ENCODE data around the gene COX6B1. TPM values are rescaled to one million over a fixed set of nuclear protein-coding genes. Genes with fewer than 3 reads are reported as not detected.
"Not testable (repeated sequence)": the region's sequence is repeated elsewhere in the genome, so short reads cannot be mapped to it uniquely, and the experiment has no call there.

COX6B1 gene
- polyA plus RNA-seq, 6 donors from 2014 or later, result 623 to 732 (median 678) TPM

- no peaks in the 10 kb centered on the region for H3K9me3 Mint-ChIP-seq
- peaks cover 0 to 2% of the 10 kb centered on the region in 2 donors for H3K36me3 Mint-ChIP-seq
- DNase-seq (peak; percentile 37), ATAC-seq (ENCODE audit: low read depth in 2 of 2) (no peak)
- H3K27ac Mint-ChIP-seq, result peak within 1 kb of the TSS in 5 of 6 donors; percentile 6 to 78 (median 52)
- peaks cover 20 to 36% (median 22%) of the 10 kb centered on the region in 3 donors for H3K4me1 Mint-ChIP-seq
- H3K27me3 Mint-ChIP-seq, result no peaks in the 10 kb centered on the region
- peak within 1 kb of the TSS in 7 of 8 donors; percentile 45 to 95 (median 86) for H3K4me3 Mint-ChIP-seq
These were observed 6.5 kb upstream of the COX6B1 start, which contains the start of gene ETV2 for GRCh38 chr19:35641515-35642151. ETV2 (plus strand) TSS chr19:35641745; CDS start chr19:35642461, 716 bp downstream.

GRCh38 chr19:35642312-35642711, 5.8 kb upstream of the COX6B1 start:
- Mint-ChIP-seq H3K4me1 (peaks cover 20 to 40% (median 22%) of the 10 kb centered on the region in 3 donors), H3K36me3 (no peaks in the 10 kb centered on the region), H3K4me3 (peak overlapping the region in 6 of 8 donors; percentile 69 to 95 (median 88)), H3K9me3 (no peaks in the 10 kb centered on the region), H3K27ac (peak overlapping the region in 3 of 6 donors; percentile 13 to 78 (median 52)), H3K27me3 (no peaks in the 10 kb centered on the region)
- DNase-seq, result no peak
- no peak for ATAC-seq (ENCODE audit: low read depth in 2 of 2)

DNA sequence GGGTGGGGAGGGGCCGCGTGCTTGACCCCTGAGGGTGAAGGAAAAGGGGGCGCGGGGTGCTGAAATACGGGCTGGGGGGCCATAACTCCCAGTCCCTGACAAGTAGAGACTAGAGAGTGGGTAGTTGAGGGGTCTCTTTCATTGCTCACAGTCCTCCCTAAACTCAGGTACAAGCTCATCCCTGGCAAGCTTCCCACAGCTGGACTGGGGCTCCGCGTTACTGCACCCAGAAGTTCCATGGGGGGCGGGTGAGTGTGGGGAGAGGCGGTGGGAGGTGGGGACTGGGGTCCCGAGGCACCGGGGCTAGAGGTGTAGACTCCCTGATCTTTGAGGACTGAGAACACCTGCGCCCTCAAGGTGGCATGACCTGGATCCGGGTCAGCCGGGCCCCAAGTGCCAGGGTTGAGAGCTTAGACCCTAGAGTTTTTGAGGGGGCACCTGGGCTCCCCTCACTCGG, 5.3 kb upstream of the COX6B1 start:
- Mint-ChIP-seq H3K9me3 (no peaks in the 10 kb centered on the region), H3K27ac (peak overlapping the region in 3 of 6 donors; percentile 13 to 79 (median 78)), H3K27me3 (no peaks in the 10 kb centered on the region), H3K4me3 (peak overlapping the region; percentile 66 to 95 (median 90)), H3K4me1 (peaks cover 20 to 44% (median 22%) of the 10 kb centered on the region in 3 donors), H3K36me3 (no peaks in the 10 kb centered on the region)
- ATAC-seq (ENCODE audit: low read depth in 2 of 2) (no peak), DNase-seq (no peak)

- Mint-ChIP-seq H3K9me3 (no peaks in the 10 kb centered on the region), H3K27ac (peak overlapping the region in 5 of 6 donors; percentile 53 to 93 (median 75))
- ATAC-seq (ENCODE audit: low read depth in 2 of 2), result peak; percentile 49 to 51
These were observed 4.6 kb upstream of the COX6B1 start for GRCh38 chr19:35643255-35644205.

GRCh38 chr19:35644206-35644986, 3.7 kb upstream of the COX6B1 start:
- Mint-ChIP-seq H3K9me3 (no peaks in the 10 kb centered on the region), H3K36me3 (no peaks in the 10 kb centered on the region), H3K4me3 (peak overlapping the region; percentile 78 to 95 (median 91)), H3K27me3 (no peaks in the 10 kb centered on the region), H3K27ac (peak overlapping the region; percentile 53 to 93 (median 76)), H3K4me1 (peaks cover 30 to 60% (median 34%) of the 10 kb centered on the region in 3 donors)
- DNase-seq (peak; percentile 92), ATAC-seq (ENCODE audit: low read depth in 2 of 2) (peak; percentile 75 to 79)

More at GRCh38 chr19:35643255-35644205, 4.6 kb upstream of the COX6B1 start:
- peak; percentile 81 for DNase-seq
- H3K36me3 Mint-ChIP-seq, result no peaks in the 10 kb centered on the region
- peak overlapping the region; percentile 78 to 95 (median 91) for H3K4me3 Mint-ChIP-seq
- H3K4me1 Mint-ChIP-seq, result peaks cover 24 to 51% (median 26%) of the 10 kb centered on the region in 3 donors
- no peaks in the 10 kb centered on the region for H3K27me3 Mint-ChIP-seq

DNA sequence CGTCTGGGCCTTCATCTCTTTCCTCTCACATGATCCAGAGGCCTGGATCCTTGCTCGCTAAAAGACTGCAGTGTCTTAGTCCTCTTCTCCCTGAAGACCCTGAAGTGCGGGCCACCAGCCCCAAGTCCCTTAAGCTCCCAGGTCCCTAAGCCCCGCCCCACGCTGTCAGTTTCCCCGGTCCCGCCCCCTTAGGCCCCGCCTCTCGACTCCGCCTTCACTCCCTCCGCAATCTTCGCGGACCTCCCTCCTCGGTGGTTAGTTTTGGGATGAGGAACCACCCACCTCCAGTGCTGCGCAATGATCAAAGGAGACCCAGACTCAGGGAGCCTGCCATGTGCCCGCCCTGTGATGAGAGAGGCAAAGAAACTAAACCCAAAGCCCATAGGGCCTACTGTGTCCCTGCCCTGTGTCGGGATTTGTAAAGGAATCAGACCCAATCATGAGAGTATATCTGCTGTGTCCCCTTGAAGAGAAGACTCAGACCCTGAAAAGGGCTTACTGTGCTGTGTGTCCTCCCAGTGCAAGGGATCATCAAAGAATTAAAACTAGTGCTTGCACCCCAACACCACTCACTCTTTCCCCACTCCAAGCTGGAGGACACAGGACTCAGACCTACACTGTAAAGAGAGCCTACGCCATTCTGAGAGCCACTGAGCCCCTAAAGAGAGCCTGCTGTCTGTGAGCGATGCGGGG, 3.0 kb upstream of the COX6B1 start:
- H3K36me3 Mint-ChIP-seq, result no peaks in the 10 kb centered on the region
- peaks cover 30 to 65% (median 34%) of the 10 kb centered on the region in 3 donors for H3K4me1 Mint-ChIP-seq
- no peaks in the 10 kb centered on the region for H3K27me3 Mint-ChIP-seq
- DNase-seq, result peak; percentile 48
- H3K9me3 Mint-ChIP-seq, result no peaks in the 10 kb centered on the region
- peak overlapping the region in 4 of 6 donors; percentile 75 to 93 (median 76) for H3K27ac Mint-ChIP-seq
- no peak for ATAC-seq (ENCODE audit: low read depth in 2 of 2)
- H3K4me3 Mint-ChIP-seq, result peak overlapping the region; percentile 78 to 95 (median 91)

- peak overlapping the region in 6 of 8 donors; percentile 78 to 95 (median 90) for H3K4me3 Mint-ChIP-seq
- H3K27me3 Mint-ChIP-seq, result no peaks in the 10 kb centered on the region
- no peaks in the 10 kb centered on the region for H3K36me3 Mint-ChIP-seq
- H3K4me1 Mint-ChIP-seq, result peaks cover 33 to 70% (median 36%) of the 10 kb centered on the region in 3 donors
- H3K27ac Mint-ChIP-seq, result no peak overlapping the region
- H3K9me3 Mint-ChIP-seq, result no peaks in the 10 kb centered on the region
- ATAC-seq (ENCODE audit: low read depth in 2 of 2), result no peak
- no peak for DNase-seq
These were observed 2.2 kb upstream of the COX6B1 start for GRCh38 chr19:35645680-35646511.

DNA sequence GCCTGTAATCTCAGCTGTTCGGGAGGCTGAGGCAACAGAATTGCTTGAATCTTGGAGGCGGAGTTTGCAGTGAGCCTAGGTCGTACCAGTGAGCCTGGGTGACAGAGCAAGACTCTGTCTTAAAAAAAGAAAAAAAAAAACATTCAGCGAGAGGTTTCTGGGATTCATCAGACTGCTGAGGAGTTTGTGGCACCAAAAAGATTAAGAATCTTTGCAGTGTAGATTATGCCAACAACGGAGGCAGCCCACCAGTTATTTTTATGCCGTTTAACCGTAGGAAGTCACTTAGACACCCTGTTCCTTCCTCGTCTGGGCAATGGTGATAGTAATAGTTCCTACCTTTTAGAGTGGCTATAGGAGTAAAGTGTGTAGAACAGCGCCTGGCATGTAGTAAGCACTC, 2.5 kb downstream of the COX6B1 start:
- Mint-ChIP-seq H3K27ac (peak overlapping the region in 1 of 6 donors; percentile 76), H3K36me3 (peaks cover 4% of the 10 kb centered on the region in 2 donors), H3K27me3 (no peaks in the 10 kb centered on the region), H3K9me3 (no peaks in the 10 kb centered on the region), H3K4me3 (peak overlapping the region in 3 of 8 donors; percentile 9 to 100 (median 45)), H3K4me1 (peaks cover 21 to 52% (median 23%) of the 10 kb centered on the region in 3 donors)
- no peak for DNase-seq
- ATAC-seq (ENCODE audit: low read depth in 2 of 2), result no peak

DNA sequence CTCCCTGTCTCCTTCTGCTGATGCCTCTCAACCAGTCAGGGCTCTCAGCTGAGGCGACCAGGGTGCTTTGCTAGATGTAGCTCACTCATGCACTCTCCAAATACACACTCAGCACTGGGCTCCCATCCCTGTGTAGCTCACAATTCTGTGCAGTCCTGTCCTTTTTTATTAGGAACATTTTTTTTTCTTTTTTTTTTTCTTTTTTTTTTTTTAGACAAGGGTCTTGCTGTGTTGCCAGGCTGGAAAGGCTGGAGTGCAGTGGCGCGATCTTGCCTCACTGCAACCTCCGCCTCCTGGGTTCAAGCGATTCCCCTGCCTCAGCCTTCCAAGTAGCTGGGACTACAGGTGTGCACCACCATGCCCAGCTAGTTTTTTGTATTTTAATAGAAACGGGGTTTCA, 6.7 kb downstream of the COX6B1 start:
- H3K9me3 Mint-ChIP-seq; H3K4me3 Mint-ChIP-seq; H3K27ac Mint-ChIP-seq; H3K27me3 Mint-ChIP-seq; DNase-seq; ATAC-seq (ENCODE audit: low read depth in 2 of 2): not testable (repeated sequence)
- H3K36me3 Mint-ChIP-seq, result peaks cover 10 to 20% of the 10 kb centered on the region in 2 donors
- H3K4me1 Mint-ChIP-seq, result peaks cover 10 to 19% (median 15%) of the 10 kb centered on the region in 3 donors

DNA sequence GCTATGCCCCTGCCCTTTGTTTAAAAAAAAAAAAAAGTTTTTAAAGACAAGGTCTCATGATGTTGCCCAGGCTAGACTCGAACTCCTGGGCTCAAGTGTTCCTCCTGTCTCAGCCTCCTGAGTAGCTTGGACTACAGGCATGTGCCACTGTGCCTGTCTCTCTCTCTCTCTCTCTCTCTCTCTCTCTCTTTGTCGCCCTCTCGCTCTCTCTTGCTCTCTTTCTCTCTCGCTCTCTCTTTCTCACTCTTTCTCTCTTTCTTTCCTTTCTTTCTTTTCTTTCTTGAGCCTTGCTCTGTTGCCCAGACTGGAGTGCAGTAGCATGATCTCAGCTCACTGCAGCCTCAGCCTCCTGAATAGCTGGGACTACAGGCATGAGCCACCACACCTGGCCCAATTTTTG, 7.5 kb downstream of the COX6B1 start:
- peak overlapping the region in 1 of 6 donors; percentile 86 for H3K27ac Mint-ChIP-seq
- H3K4me1 Mint-ChIP-seq, result peaks cover 10 to 15% (median 13%) of the 10 kb centered on the region in 3 donors
- H3K9me3 Mint-ChIP-seq, result no peaks in the 10 kb centered on the region
- no peaks in the 10 kb centered on the region for H3K27me3 Mint-ChIP-seq
- ATAC-seq (ENCODE audit: low read depth in 2 of 2) (no peak), DNase-seq (no peak)
- peaks cover 10 to 20% of the 10 kb centered on the region in 2 donors for H3K36me3 Mint-ChIP-seq
- H3K4me3 Mint-ChIP-seq, result peak overlapping the region in 2 of 8 donors; percentile 75 to 76

GRCh38 chr19:35656700-35657099, 8.6 kb downstream of the COX6B1 start:
- ATAC-seq (ENCODE audit: low read depth in 2 of 2) (no peak), DNase-seq (no peak)
- peaks cover 10 to 20% of the 10 kb centered on the region in 2 donors for H3K36me3 Mint-ChIP-seq
- H3K27me3 Mint-ChIP-seq, result no peaks in the 10 kb centered on the region
- H3K27ac Mint-ChIP-seq, result no peak overlapping the region
- no peak overlapping the region for H3K4me3 Mint-ChIP-seq
- peaks cover 3 to 6% (median 6%) of the 10 kb centered on the region in 3 donors for H3K4me1 Mint-ChIP-seq
- H3K9me3 Mint-ChIP-seq, result no peaks in the 10 kb centered on the region
